ENCODE data around the gene PDE7B. TPM values are rescaled to one million over a fixed set of nuclear protein-coding genes. Genes with fewer than 3 reads are reported as not detected.
A peak's percentile ranks its signal among the peaks of the same experiment; 100 is the strongest.

PDE7B gene
- total RNA-seq, 1 donor, result 25.3 TPM

DNA sequence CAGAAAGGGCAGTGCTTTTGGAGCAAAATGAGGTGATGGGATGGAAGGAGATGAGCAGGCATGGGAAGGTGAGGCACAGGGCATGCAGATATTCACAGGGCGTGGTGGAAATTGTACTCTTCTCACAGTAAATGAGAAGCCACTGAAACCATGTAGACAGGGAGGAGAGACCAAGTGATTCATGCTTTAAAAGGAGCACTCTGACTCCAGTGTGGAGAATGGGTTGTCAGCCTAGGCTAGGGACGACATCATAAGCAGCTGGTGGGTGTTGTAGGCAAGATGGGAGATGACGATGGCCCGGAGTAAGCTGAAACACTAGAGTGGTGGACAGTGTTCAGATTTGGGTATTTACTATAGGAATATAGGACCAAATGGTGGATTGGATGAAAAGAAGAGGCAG lies 18.4 kb downstream of the PDE7B start:
- Histone ChIP-seq H3K27ac (ENCODE audit: low read depth, low read length) (peak overlapping the region; percentile 76), H3K79me2 (ENCODE audit: insufficient read depth, low read length) (peaks cover 38% of the 10 kb centered on the region)
- no peak for DNase-seq (ENCODE audit: insufficient read length, low spot score, missing footprints)

DNA sequence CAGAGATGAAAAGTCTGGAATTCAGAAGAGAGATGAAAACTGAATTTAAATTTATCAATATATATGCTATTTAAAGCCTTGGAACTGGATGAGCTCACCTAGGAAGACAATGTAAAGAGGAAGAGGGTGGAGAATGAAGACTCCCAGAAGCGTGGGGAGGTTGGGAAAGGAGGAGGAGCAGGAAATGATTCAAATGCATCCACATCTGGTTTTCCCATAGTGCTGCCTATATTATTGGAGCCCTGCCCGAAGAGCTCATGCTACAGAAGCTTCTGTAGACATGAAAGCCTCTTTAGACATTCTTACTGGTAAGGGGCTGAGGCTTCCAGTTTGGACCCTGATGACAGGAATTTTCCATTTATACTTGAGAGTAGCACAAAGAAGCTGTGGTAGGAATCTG lies 19.2 kb downstream of the PDE7B start:
- Histone ChIP-seq H4K20me1 (ENCODE audit: insufficient read depth, low read length) (no peaks in the 10 kb centered on the region), H3K27me3 (ENCODE audit: insufficient read depth, low read length) (no peaks in the 10 kb centered on the region), H3K4me3 (ENCODE audit: insufficient read depth, low read length) (no peak overlapping the region), H3K79me2 (ENCODE audit: insufficient read depth, low read length) (peaks cover 30% of the 10 kb centered on the region), H3K4me2 (ENCODE audit: insufficient read depth, low read length) (peak overlapping the region; percentile 9), H3K4me1 (ENCODE audit: insufficient read depth, low read length) (peaks cover 34% of the 10 kb centered on the region), H2AFZ (ENCODE audit: low read length) (peak overlapping the region; percentile 20), H3K36me3 (ENCODE audit: insufficient read depth, low read length) (no peaks in the 10 kb centered on the region), H3K9me3 (ENCODE audit: low read depth, low read length) (no peaks in the 10 kb centered on the region), H3K27ac (ENCODE audit: low read depth, low read length) (peak overlapping the region; percentile 76)
- TF ChIP-seq, protein P1, sequence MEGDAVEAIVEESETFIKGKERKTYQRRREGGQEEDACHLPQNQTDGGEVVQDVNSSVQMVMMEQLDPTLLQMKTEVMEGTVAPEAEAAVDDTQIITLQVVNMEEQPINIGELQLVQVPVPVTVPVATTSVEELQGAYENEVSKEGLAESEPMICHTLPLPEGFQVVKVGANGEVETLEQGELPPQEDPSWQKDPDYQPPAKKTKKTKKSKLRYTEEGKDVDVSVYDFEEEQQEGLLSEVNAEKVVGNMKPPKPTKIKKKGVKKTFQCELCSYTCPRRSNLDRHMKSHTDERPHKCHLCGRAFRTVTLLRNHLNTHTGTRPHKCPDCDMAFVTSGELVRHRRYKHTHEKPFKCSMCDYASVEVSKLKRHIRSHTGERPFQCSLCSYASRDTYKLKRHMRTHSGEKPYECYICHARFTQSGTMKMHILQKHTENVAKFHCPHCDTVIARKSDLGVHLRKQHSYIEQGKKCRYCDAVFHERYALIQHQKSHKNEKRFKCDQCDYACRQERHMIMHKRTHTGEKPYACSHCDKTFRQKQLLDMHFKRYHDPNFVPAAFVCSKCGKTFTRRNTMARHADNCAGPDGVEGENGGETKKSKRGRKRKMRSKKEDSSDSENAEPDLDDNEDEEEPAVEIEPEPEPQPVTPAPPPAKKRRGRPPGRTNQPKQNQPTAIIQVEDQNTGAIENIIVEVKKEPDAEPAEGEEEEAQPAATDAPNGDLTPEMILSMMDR (IDR thresholded peaks at IDR 0.05; ENCODE audit: extremely low read depth, low read depth, low read length), result no peak
- DNase-seq (ENCODE audit: insufficient read length, low spot score, missing footprints), result no peak

More for the DNA sequence above, 18.4 kb downstream of the PDE7B start:
- Histone ChIP-seq H3K9me3 (ENCODE audit: low read depth, low read length) (no peaks in the 10 kb centered on the region), H4K20me1 (ENCODE audit: insufficient read depth, low read length) (no peaks in the 10 kb centered on the region), H3K36me3 (ENCODE audit: insufficient read depth, low read length) (no peaks in the 10 kb centered on the region), H3K27me3 (ENCODE audit: insufficient read depth, low read length) (no peaks in the 10 kb centered on the region), H2AFZ (ENCODE audit: low read length) (peak overlapping the region; percentile 45), H3K4me3 (ENCODE audit: insufficient read depth, low read length) (no peak overlapping the region), H3K4me2 (ENCODE audit: insufficient read depth, low read length) (no peak overlapping the region), H3K4me1 (ENCODE audit: insufficient read depth, low read length) (peaks cover 27% of the 10 kb centered on the region)
- TF ChIP-seq, protein P1 (IDR thresholded peaks at IDR 0.05; ENCODE audit: extremely low read depth, low read depth, low read length), result no peak

DNA sequence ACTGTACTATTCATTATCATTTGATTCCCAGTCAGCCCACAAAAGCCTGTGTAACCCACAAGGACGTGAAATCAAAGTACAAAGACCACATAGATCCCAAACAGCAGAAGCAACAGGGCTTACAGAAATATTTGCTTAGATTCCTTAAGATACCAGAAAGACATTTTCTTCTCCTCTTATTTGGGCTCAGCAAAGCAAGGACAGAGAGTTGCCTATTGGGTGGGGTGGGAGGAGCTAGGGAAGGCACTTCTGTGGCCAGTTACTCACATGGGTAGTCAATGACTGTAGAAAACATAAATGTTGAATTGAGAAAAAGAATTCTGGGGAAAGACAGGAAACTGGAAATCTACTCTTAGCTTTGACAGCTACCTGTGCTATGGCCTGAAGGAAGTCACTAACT lies 19.8 kb downstream of the PDE7B start:
- Histone ChIP-seq H3K9me3 (ENCODE audit: low read depth, low read length) (no peaks in the 10 kb centered on the region), H3K27me3 (ENCODE audit: insufficient read depth, low read length) (no peaks in the 10 kb centered on the region), H3K4me3 (ENCODE audit: insufficient read depth, low read length) (no peak overlapping the region), H3K27ac (ENCODE audit: low read depth, low read length) (peak overlapping the region; percentile 76), H3K79me2 (ENCODE audit: insufficient read depth, low read length) (peaks cover 34% of the 10 kb centered on the region), H4K20me1 (ENCODE audit: insufficient read depth, low read length) (no peaks in the 10 kb centered on the region), H3K4me1 (ENCODE audit: insufficient read depth, low read length) (peaks cover 38% of the 10 kb centered on the region), H3K4me2 (ENCODE audit: insufficient read depth, low read length) (peak overlapping the region; percentile 9), H2AFZ (ENCODE audit: low read length) (peak overlapping the region; percentile 33), H3K36me3 (ENCODE audit: insufficient read depth, low read length) (no peaks in the 10 kb centered on the region)
- no peak for DNase-seq (ENCODE audit: insufficient read length, low spot score, missing footprints)
- TF ChIP-seq, protein P1 (IDR thresholded peaks at IDR 0.05; ENCODE audit: extremely low read depth, low read depth, low read length), result no peak

DNA sequence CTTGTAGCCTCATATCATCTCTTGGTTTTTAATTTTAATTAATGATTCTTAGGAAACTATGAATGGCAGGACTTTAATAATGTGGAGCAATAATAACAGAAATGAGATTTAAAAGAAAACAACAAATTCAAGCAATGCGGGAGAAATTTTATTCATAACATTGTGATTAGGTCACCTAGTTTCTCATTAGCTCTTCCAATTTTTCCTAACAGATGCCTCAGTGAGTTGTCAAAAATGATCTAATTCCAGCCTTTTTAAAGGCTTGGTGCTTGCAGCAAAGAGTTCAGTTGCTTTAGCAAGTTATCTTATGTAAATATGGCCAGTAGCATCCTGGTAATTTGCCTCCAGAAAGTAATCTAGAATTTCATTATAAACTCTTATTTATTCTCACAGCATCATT lies 20.4 kb downstream of the PDE7B start:
- Histone ChIP-seq H3K4me3 (ENCODE audit: insufficient read depth, low read length) (no peak overlapping the region), H3K36me3 (ENCODE audit: insufficient read depth, low read length) (no peaks in the 10 kb centered on the region), H2AFZ (ENCODE audit: low read length) (no peak overlapping the region), H3K27ac (ENCODE audit: low read depth, low read length) (peak overlapping the region; percentile 76), H3K27me3 (ENCODE audit: insufficient read depth, low read length) (no peaks in the 10 kb centered on the region), H4K20me1 (ENCODE audit: insufficient read depth, low read length) (no peaks in the 10 kb centered on the region), H3K4me2 (ENCODE audit: insufficient read depth, low read length) (peak overlapping the region; percentile 9), H3K79me2 (ENCODE audit: insufficient read depth, low read length) (peaks cover 28% of the 10 kb centered on the region), H3K4me1 (ENCODE audit: insufficient read depth, low read length) (peaks cover 38% of the 10 kb centered on the region), H3K9me3 (ENCODE audit: low read depth, low read length) (no peaks in the 10 kb centered on the region)
- DNase-seq (ENCODE audit: insufficient read length, low spot score, missing footprints), result no peak
- TF ChIP-seq, protein P1 (IDR thresholded peaks at IDR 0.05; ENCODE audit: extremely low read depth, low read depth, low read length), result no peak

All from osteoblast (primary cell).